Duodenal mucosa (tissue), 2 donors: ENCODE results near the gene SLC6A16.

ENCODE experiments used
- H3K27ac ChIP-seq: one replicate; pipeline ENCODE4 v1.7.0; 2013; ENCODE audit warnings: low read depth, low read length
- H3K27me3 ChIP-seq, 2 donors: one replicate each; pipeline ENCODE4 v1.7.0; 2013; ENCODE audit warnings: low read length in 2 of 2, control low read depth in 1 of 2; ENCODE audit not compliant: insufficient read depth in 2 of 2, control insufficient read depth in 1 of 2
- H3K36me3 ChIP-seq, 2 donors: one replicate each; pipeline ENCODE4 v1.7.0; 2013; ENCODE audit warnings: low read length in 2 of 2, control low read depth in 1 of 2; ENCODE audit not compliant: insufficient read depth in 2 of 2, control insufficient read depth in 1 of 2
- H3K4me1 ChIP-seq, 2 donors: one replicate each; pipeline ENCODE4 v1.7.0; 2013; ENCODE audit warnings: low read length in 2 of 2, control low read depth in 1 of 2; ENCODE audit not compliant: insufficient read depth in 2 of 2, control insufficient read depth in 1 of 2
- H3K4me3 ChIP-seq, 2 donors: one replicate each; pipeline ENCODE4 v1.7.0; 2013; ENCODE audit warnings: low read length in 2 of 2, low read depth in 1 of 2
- H3K9ac ChIP-seq, 2 donors: one replicate each; pipeline ENCODE4 v1.7.0; 2013; ENCODE audit warnings: low read length in 2 of 2, low read depth in 1 of 2
- H3K9me3 ChIP-seq, 2 donors: one replicate each; pipeline ENCODE4 v1.7.0; 2013; ENCODE audit warnings: low read length in 2 of 2, control low read depth in 1 of 2; ENCODE audit not compliant: control insufficient read depth in 1 of 2

SLC6A16 gene

GRCh38 chr19:49361438-49362047 lies 36.6 kb upstream of the SLC6A16 start:
- Histone ChIP-seq H3K27ac (peak overlapping the region; percentile 83), H3K9ac (peak overlapping the region; percentile 63 to 73), H3K27me3 (peaks cover 0 to 11% of the 10 kb centered on the region in 2 donors), H3K36me3 (no peaks in the 10 kb centered on the region), H3K4me3 (peak overlapping the region; percentile 72 to 73), H3K4me1 (peaks cover 12 to 25% of the 10 kb centered on the region in 2 donors), H3K9me3 (no peaks in the 10 kb centered on the region)

- no peak overlapping the region for H3K9ac ChIP-seq
- no peaks in the 10 kb centered on the region for H3K36me3 ChIP-seq
- H3K4me3 ChIP-seq = no peak overlapping the region
- H3K27me3 ChIP-seq = peaks cover 0 to 11% of the 10 kb centered on the region in 2 donors
- H3K9me3 ChIP-seq = no peaks in the 10 kb centered on the region
- H3K27ac ChIP-seq = no peak overlapping the region
- H3K4me1 ChIP-seq = peaks cover 12 to 25% of the 10 kb centered on the region in 2 donors
Observed at GRCh38 chr19:49359851-49360820, 35.1 kb upstream of the SLC6A16 start.

- no peaks in the 10 kb centered on the region for H3K36me3 ChIP-seq
- no peaks in the 10 kb centered on the region for H3K27me3 ChIP-seq
- H3K4me1 ChIP-seq = peaks cover 4 to 14% of the 10 kb centered on the region in 2 donors
- H3K4me3 ChIP-seq = no peak overlapping the region
- no peak overlapping the region for H3K27ac ChIP-seq
- no peaks in the 10 kb centered on the region for H3K9me3 ChIP-seq
- H3K9ac ChIP-seq = no peak overlapping the region
Observed at GRCh38 chr19:49357186-49357585, 32.2 kb upstream of the SLC6A16 start.

- H3K27me3 ChIP-seq = no peaks in the 10 kb centered on the region
- H3K9me3 ChIP-seq = no peaks in the 10 kb centered on the region
- H3K9ac ChIP-seq = no peak overlapping the region
- H3K27ac ChIP-seq = no peak overlapping the region
- peaks cover 0 to 8% of the 10 kb centered on the region in 2 donors for H3K4me1 ChIP-seq
- no peak overlapping the region for H3K4me3 ChIP-seq
- H3K36me3 ChIP-seq = no peaks in the 10 kb centered on the region
Observed at GRCh38 chr19:49356382-49356781, 31.4 kb upstream of the SLC6A16 start.

GRCh38 chr19:49355909-49356353 lies 30.9 kb upstream of the SLC6A16 start:
- H3K27me3 ChIP-seq = no peaks in the 10 kb centered on the region
- H3K9ac ChIP-seq = no peak overlapping the region
- H3K36me3 ChIP-seq = no peaks in the 10 kb centered on the region
- H3K4me1 ChIP-seq = peaks cover 0 to 8% of the 10 kb centered on the region in 2 donors
- no peak overlapping the region for H3K4me3 ChIP-seq
- no peak overlapping the region for H3K27ac ChIP-seq
- H3K9me3 ChIP-seq = no peaks in the 10 kb centered on the region

- H3K4me1 ChIP-seq = no peaks in the 10 kb centered on the region
- H3K9ac ChIP-seq = no peak overlapping the region
- H3K27ac ChIP-seq = no peak overlapping the region
- H3K4me3 ChIP-seq = no peak overlapping the region
- peaks cover 0 to 3% of the 10 kb centered on the region in 2 donors for H3K36me3 ChIP-seq
- H3K9me3 ChIP-seq = no peaks in the 10 kb centered on the region
- H3K27me3 ChIP-seq = no peaks in the 10 kb centered on the region
Observed at GRCh38 chr19:49349567-49349966, 24.6 kb upstream of the SLC6A16 start.

GRCh38 chr19:49348305-49349189 lies 23.6 kb upstream of the SLC6A16 start:
- H3K27me3 ChIP-seq = no peaks in the 10 kb centered on the region
- H3K4me3 ChIP-seq = no peak overlapping the region
- peaks cover 0 to 3% of the 10 kb centered on the region in 2 donors for H3K36me3 ChIP-seq

GRCh38 chr19:49347835-49348234 lies 22.8 kb upstream of the SLC6A16 start:
- Histone ChIP-seq H3K9ac (no peak overlapping the region), H3K4me3 (no peak overlapping the region), H3K36me3 (peaks cover 0 to 7% of the 10 kb centered on the region in 2 donors)

More at GRCh38 chr19:49348305-49349189, 23.6 kb upstream of the SLC6A16 start:
- no peaks in the 10 kb centered on the region for H3K9me3 ChIP-seq
- H3K9ac ChIP-seq = no peak overlapping the region
- no peaks in the 10 kb centered on the region for H3K4me1 ChIP-seq
- H3K27ac ChIP-seq = no peak overlapping the region

GRCh38 chr19:49347191-49347590 lies 22.2 kb upstream of the SLC6A16 start:
- H3K4me1 ChIP-seq = no peaks in the 10 kb centered on the region
- H3K9me3 ChIP-seq = no peaks in the 10 kb centered on the region
- no peak overlapping the region for H3K27ac ChIP-seq
- H3K36me3 ChIP-seq = peaks cover 0 to 7% of the 10 kb centered on the region in 2 donors
- H3K4me3 ChIP-seq = no peak overlapping the region
- no peaks in the 10 kb centered on the region for H3K27me3 ChIP-seq
- H3K9ac ChIP-seq = no peak overlapping the region

More at GRCh38 chr19:49347835-49348234, 22.8 kb upstream of the SLC6A16 start:
- Histone ChIP-seq H3K27me3 (no peaks in the 10 kb centered on the region), H3K9me3 (no peaks in the 10 kb centered on the region), H3K4me1 (no peaks in the 10 kb centered on the region), H3K27ac (no peak overlapping the region)
